Measurements from ENCODE around the gene CRYGD.

- TF ChIP-seq CTCF (IDR thresholded peaks at IDR 0.05) (no peak), POLR2A (IDR thresholded peaks at IDR 0.05) (no peak), EP300 (IDR thresholded peaks at IDR 0.05) (no peak), POLR2AphosphoS5 (IDR thresholded peaks at IDR 0.05) (no peak)
These were observed 40.5 kb downstream of the CRYGD start for GRCh38 chr2:208083807-208084206.
